HG03565 (cell line): ENCODE measurements around the gene OR56B4.
"Not testable (repeated sequence)": the region's sequence is repeated elsewhere in the genome, so short reads cannot be mapped to it uniquely, and the experiment has no call there.

ENCODE experiments used
- ATAC-seq: cut with Tn5 transposase; IDR thresholded peaks from one replicate; pipeline ENCODE4 v1.9.1; 2021; ENCODE audit warnings: mild to moderate bottlenecking, moderate library complexity; ENCODE audit not compliant: unreplicated experiment

The OR56B4 gene

GRCh38 chr11:6143737-6144136, 36.3 kb downstream of the OR56B4 start:
- not testable (repeated sequence) for ATAC-seq

- ATAC-seq = no peak
These were observed 43.6 kb downstream of the OR56B4 start for GRCh38 chr11:6151117-6151516.

GRCh38 chr11:6152126-6152525, 44.6 kb downstream of the OR56B4 start:
- no peak for ATAC-seq

- ATAC-seq = no peak
These were observed 49.3 kb downstream of the OR56B4 start for GRCh38 chr11:6156628-6157359.
